Endodermal cell (in vitro differentiated cells): Measurements from ENCODE around the gene PARM1. TPM values are rescaled to one million over a fixed set of nuclear protein-coding genes. Genes with fewer than 3 reads are reported as not detected.
A peak's percentile ranks its signal among the peaks of the same experiment; 100 is the strongest.

ENCODE experiments used
- DNase-seq: peaks from one replicate; pipeline ENCODE4 v3.0.0-alpha.2; 2017
- H3K27ac ChIP-seq: 2 replicates; pipeline ENCODE4 v1.5.1; 2013; ENCODE audit warnings: mild to moderate bottlenecking, low read depth, low read length, moderate library complexity
- H3K27me3 ChIP-seq: 2 replicates; pipeline ENCODE4 v1.6.1; 2013; ENCODE audit warnings: mild to moderate bottlenecking, low read length, moderate library complexity; ENCODE audit not compliant: insufficient read depth, control insufficient read depth, poor library complexity, severe bottlenecking
- H3K36me3 ChIP-seq: 2 replicates; pipeline ENCODE4 v1.7.0; 2013; ENCODE audit warnings: mild to moderate bottlenecking, low read length, moderate library complexity; ENCODE audit not compliant: control insufficient read depth, insufficient read depth
- H3K4me1 ChIP-seq: one replicate; pipeline ENCODE4 v1.7.0; 2013; ENCODE audit warnings: low read length; ENCODE audit not compliant: control insufficient read depth, insufficient read depth
- H3K4me3 ChIP-seq: 2 replicates; pipeline ENCODE4 v1.5.1; 2013; ENCODE audit warnings: mild to moderate bottlenecking, low read length, moderate library complexity
- H3K9ac ChIP-seq: 2 replicates; pipeline ENCODE4 v1.6.1; 2013; ENCODE audit warnings: mild to moderate bottlenecking, low read length, moderate library complexity; ENCODE audit not compliant: poor library complexity, severe bottlenecking; ENCODE audit errors: extremely low read depth
- H3K9me3 ChIP-seq: 2 replicates; pipeline ENCODE4 v1.6.1; 2013; ENCODE audit warnings: mild to moderate bottlenecking, low read length, moderate library complexity; ENCODE audit not compliant: control insufficient read depth
- H3K27ac Mint-ChIP-seq: 2 replicates; pipeline ENCODE4 v1.8.0; 2020; ENCODE audit warnings: mixed read lengths
- H3K27me3 Mint-ChIP-seq: 2 replicates; pipeline ENCODE4 v1.8.0; 2021; ENCODE audit warnings: mild to moderate bottlenecking, mixed read lengths; ENCODE audit not compliant: insufficient read depth
- H3K36me3 Mint-ChIP-seq: 2 replicates; pipeline ENCODE4 v1.8.0; 2020; ENCODE audit warnings: low read depth, mixed read lengths
- H3K4me1 Mint-ChIP-seq: 2 replicates; pipeline ENCODE4 v1.8.0; 2020; ENCODE audit warnings: mixed read lengths
- H3K4me3 Mint-ChIP-seq: 2 replicates; pipeline ENCODE4 v1.8.0; 2020; ENCODE audit warnings: mild to moderate bottlenecking, moderate library complexity, mixed read lengths
- H3K9me3 Mint-ChIP-seq: 2 replicates; pipeline ENCODE4 v1.8.0; 2020; ENCODE audit warnings: mild to moderate bottlenecking, mixed read lengths
- CTCF ChIP-seq: fragments of 200-600 bp; sonication (generic); conservative IDR thresholded peaks from 2 replicates; pipeline ENCODE4 v1.5.0; 2021; ENCODE audit warnings: antibody characterized with exemption, mild to moderate bottlenecking
- WGBS, 2 experiments: methylation state at CpG; one replicate each; pipeline versions ENCODE4 v1.1.5 to v1.1.7; 2013; ENCODE audit warnings: missing lambda C conversion rate in 2 of 2, mixed read lengths in 1 of 2; ENCODE audit not compliant: insufficient coverage in 1 of 2, insufficient read length in 1 of 2; 5-methylcytosine and 5-hydroxymethylcytosine counted together
- total RNA-seq, 2 donors: library from RNA; stranded (reverse); fragmentation: NEBNext Ultra II Directional in 1 of 2; extraction: Animal tissue kit (Norgen Biotek cat#: 25700) in 1 of 2; gene quantifications; 2 replicates in 1 of 2; 3 replicates in 1 of 2; pipeline ENCODE4 v1.2.1, GENCODE V29; 2021

Gene PARM1
- total RNA-seq, 2 donors from 2014 or later, result 0.13 to 1.1 TPM

- Histone ChIP-seq H3K36me3 (no peaks in the 10 kb centered on the region), H3K27me3 (no peaks in the 10 kb centered on the region), H3K4me3 (no peak overlapping the region), H3K9me3 (no peaks in the 10 kb centered on the region), H3K9ac (no peak overlapping the region), H3K27ac (no peak overlapping the region), H3K4me1 (peaks cover 8% of the 10 kb centered on the region)
- WGBS, 2 experiments, result 60 to 83% methylated on average over 1 to 2 of the region's 2 CpGs
- Mint-ChIP-seq H3K27ac (no peak overlapping the region), H3K4me1 (peaks cover 24% of the 10 kb centered on the region), H3K4me3 (no peak overlapping the region), H3K36me3 (no peaks in the 10 kb centered on the region), H3K9me3 (no peaks in the 10 kb centered on the region), H3K27me3 (peaks cover 3% of the 10 kb centered on the region)
- DNase-seq, result no peak
- TF ChIP-seq CTCF, result no peak
These were observed 113.7 kb downstream of the PARM1 start for GRCh38 chr4:75046641-75047040.

- Histone ChIP-seq H3K9ac (no peak overlapping the region), H3K4me3 (no peak overlapping the region)
These were observed 115.4 kb downstream of the PARM1 start for GRCh38 chr4:75048208-75048879.

GRCh38 chr4:75051431-75051830 is 118.5 kb downstream of the PARM1 start:
- H3K27me3 Mint-ChIP-seq, result peaks cover 4% of the 10 kb centered on the region
- Histone ChIP-seq H3K27ac (no peak overlapping the region), H3K9me3 (no peaks in the 10 kb centered on the region), H3K4me1 (peaks cover 5% of the 10 kb centered on the region), H3K4me3 (no peak overlapping the region), H3K9ac (no peak overlapping the region), H3K27me3 (no peaks in the 10 kb centered on the region), H3K36me3 (no peaks in the 10 kb centered on the region)
- no peak for TF ChIP-seq CTCF
- no peaks in the 10 kb centered on the region for H3K9me3 Mint-ChIP-seq
- 80 to 93% methylated on average over 1 of the region's 1 CpG for WGBS, 2 experiments
- no peak for DNase-seq
- H3K4me3 Mint-ChIP-seq, result no peak overlapping the region
- no peak overlapping the region for H3K27ac Mint-ChIP-seq
- H3K4me1 Mint-ChIP-seq, result peaks cover 14% of the 10 kb centered on the region
- no peaks in the 10 kb centered on the region for H3K36me3 Mint-ChIP-seq

More at GRCh38 chr4:75048208-75048879, 115.4 kb downstream of the PARM1 start:
- Histone ChIP-seq H3K9me3 (no peaks in the 10 kb centered on the region), H3K4me1 (peaks cover 5% of the 10 kb centered on the region), H3K27ac (no peak overlapping the region), H3K27me3 (no peaks in the 10 kb centered on the region), H3K36me3 (no peaks in the 10 kb centered on the region)
- Mint-ChIP-seq H3K4me3 (no peak overlapping the region), H3K27ac (no peak overlapping the region), H3K36me3 (no peaks in the 10 kb centered on the region), H3K9me3 (no peaks in the 10 kb centered on the region), H3K4me1 (peaks cover 24% of the 10 kb centered on the region), H3K27me3 (peaks cover 4% of the 10 kb centered on the region)
- DNase-seq, result peak; percentile 79
- WGBS, 2 experiments, result 71 to 75% methylated on average over 6 to 9 of the region's 9 CpGs
- peak; percentile 84 for TF ChIP-seq CTCF
